Activated T-cell treated with anti-CD3 and anti-CD28 coated beads for 24 hours (primary cell): ENCODE measurements around the gene GBP7.
A peak's percentile ranks its signal among the peaks of the same experiment; 100 is the strongest.
"Not testable (repeated sequence)": the region's sequence is repeated elsewhere in the genome, so short reads cannot be mapped to it uniquely, and the experiment has no call there.

ENCODE experiments used
- DNase-seq: peaks from one replicate; pipeline ENCODE4 v3.0.0-alpha.2; 2020; ENCODE audit warnings: low read depth

GBP7 gene

DNA sequence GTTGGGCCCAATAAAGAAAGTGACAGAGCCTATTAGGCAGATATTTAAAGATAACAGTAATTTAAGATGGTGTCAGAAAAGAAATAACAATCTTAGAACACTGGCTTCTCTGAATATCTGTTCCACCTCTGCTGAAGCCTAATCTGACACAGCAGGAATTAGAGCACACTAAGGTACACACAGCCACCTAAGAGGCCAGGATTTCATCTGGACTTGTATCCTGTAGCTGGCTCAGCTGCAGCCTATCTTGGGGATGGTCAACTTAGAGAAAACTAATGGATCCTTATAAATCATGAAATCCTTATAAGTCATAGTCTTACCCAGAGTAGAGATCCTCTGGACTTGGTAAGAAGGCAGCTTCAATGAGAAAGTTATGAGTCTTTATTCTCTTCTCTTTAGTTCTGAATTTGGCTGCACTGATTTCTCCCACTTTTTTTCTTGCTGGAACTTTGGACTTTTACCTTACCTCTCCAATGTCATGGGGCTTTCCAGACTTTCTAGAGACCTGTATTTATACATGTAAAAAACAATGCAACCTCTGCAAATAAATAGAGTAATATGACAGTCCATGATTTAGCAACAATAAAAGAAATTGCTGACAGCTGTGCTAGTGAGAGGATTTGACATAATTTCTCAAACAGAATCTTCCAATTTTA, at the start of gene GBP7:
Gene GBP7, minus strand, starts transcription at position 403 of the 656 bp plus-strand sequence. CDS start 4,068 bp downstream, outside the sequence.
- DNase-seq, result no peak

- DNase-seq, result no peak
Observed at GRCh38 chr1:89221341-89221740, 45.5 kb upstream of the GBP7 start.

DNA sequence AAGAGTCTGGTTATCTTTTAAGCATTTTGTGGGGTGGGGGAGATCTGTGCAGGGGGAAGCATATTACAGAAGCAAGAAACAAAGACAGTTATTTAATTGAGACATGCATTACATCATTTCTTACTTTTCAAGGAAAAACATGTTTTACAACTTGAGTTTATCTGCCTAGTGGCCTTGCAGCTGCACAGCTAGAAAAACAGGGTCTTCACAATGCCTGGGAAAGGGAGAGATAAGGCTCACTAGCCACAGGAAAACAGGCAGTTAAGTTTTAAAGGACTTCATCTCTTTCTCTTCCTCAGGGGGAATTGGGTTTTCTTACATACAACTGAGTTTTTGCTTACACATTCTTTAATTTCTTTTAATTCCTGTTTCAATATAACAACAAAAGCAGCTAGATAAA, 44.0 kb upstream of the GBP7 start:
- not testable (repeated sequence) for DNase-seq

DNA sequence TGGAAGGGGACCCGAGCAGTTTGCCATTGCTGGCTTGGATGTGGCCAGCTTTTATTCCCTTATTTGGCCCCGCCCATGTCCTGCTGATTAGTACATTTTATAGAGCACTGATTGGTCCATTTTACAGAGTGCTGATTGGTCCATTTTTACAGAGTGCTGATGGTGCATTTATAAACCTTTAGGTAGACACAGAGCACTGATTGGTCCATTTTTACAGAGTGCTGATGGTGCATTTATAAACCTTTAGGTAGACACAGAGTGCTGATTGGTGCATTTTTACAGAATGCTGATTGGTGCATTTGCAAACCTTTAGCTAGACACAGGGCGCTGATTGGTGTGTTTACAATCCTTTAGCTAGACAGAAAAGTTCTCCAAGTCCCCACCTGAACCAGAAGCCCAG, 43.1 kb upstream of the GBP7 start:
- DNase-seq, result not testable (repeated sequence)

DNA sequence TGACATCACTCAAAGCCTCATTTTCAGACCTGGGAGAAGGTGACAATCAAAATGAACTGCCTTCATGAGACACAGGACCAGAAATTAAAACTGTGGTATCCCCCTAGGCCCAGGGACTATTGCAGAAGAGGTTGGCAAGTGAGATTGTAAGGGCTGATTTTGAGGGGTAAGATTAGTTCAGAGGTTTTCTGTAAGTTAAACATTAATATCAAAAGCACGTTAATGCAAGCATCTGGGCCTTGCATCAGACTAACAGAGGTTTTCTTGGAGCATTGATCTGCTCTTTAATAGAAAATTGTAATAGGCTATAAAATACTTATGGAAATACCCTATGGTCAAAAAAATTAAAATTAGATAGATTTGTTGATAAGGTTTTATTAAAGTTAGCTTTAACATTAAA, 37.5 kb upstream of the GBP7 start:
- DNase-seq, result no peak

DNA sequence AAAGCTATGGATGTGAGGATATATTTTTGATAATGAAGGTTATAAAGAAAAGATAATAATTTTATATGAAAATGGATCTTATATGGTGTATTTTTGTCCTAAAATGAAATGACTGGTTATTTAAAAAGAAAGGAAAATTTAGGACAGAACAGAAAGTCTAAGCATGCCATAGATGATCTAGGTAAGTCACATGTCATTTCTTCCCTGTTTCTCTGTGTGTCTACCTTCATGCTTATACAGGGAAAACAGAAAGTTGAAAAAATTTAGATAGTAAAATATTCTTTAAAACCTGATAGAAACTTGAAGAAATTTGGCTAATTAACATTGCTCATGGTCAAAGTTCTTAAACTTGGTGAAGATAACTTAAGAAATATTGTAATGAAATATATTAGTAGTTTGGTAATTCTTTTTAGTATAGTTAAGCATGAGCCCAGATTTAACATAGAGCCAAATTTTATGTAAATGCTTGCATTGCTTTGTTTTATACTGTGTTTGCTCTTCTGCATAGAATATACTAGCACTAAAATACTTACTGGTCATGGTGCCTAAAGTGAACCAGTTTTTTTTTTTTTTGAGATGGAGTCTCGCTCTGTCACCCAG, 35.3 kb upstream of the GBP7 start:
- DNase-seq, result no peak

GRCh38 chr1:89206373-89206772, 30.6 kb upstream of the GBP7 start:
- no peak for DNase-seq

GRCh38 chr1:89203166-89203565, 27.4 kb upstream of the GBP7 start:
- no peak for DNase-seq

DNA sequence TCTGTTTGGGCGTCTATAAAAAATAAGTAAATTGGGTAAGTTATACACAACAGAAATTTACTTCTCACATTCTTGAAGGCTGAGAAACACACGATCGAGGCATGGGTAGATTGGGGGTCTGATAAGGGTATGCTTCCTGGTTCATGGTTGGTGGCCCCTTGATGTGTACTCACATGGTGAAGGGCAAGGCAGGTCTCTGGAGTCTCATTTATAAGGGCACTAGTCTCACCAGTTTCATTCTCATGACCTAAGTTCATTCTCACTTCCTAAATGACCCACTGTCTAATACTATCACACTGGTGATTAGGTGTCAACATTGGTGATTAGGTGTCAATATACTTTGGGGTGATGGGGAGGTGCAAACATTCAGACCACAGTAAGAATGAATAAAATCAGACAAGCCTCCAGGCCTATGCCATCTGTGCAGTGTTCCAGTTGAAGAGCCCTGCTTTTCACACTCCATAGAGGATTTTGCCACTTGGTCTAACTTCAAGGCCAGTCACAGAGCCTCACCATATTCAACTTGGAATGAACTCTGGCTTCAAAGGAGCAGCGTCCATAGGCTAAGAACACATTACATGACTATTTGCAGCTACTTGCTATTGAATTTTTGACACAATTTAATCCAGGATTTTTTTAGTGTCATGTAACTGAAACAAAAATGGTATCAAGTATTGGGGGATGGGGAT, 25.4 kb upstream of the GBP7 start:
- DNase-seq, result no peak

GRCh38 chr1:89200663-89201062, 24.9 kb upstream of the GBP7 start:
- no peak for DNase-seq

DNA sequence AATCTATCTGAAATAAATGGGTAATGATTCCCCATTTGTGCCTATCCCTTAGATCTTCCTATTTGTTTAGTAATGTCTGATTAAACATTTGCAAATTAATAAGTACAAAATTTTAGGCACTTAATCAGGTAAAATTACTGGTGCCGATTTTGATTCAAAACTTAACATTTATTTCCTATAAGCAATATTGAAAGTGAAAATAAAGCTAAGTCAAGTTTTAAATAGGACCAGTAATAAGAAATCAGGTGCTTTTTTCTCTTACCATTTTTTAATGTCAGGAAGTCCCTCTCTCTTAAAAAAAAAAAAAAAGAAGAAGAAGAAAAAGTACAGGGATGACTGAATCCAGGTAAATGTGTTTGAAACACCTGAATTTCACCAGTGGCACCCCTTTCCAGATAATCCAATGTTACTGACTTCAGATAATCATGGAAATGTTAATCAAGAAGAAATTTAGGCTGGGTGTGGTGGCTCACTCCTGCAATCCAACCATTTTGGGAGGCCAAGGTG, 23.8 kb upstream of the GBP7 start:
- DNase-seq, result no peak

DNA sequence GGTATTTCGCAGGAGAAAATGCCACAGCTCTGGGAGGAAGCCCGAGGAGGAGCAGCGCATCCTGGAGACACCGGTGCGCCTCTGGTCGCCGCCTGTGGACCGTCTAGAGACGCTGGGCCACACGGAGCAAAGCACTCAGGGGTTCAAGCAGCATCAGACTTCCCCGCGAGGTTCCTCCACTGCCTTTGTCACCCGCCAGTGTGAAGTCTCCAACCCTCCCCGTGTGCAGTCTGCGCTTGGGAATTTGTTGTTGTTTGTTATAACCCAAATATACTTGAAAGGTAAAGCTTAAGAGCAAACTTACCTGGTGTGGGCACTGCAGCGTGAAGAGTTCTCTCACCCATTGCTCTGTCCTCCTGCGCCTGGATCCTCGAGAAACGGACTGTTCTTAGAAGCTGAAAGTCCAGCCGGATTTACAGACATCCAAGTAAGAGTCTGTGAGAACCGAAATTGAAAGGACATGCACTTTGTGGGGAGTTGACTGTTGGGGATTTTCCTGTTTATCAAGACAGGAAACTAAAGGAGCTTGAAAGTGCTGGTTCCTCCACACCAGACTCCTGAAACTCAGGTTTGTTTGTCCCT, 22.8 kb upstream of the GBP7 start, which contains the start of gene GBP4:
Gene GBP4, minus strand, starts transcription at position 452 of the 582 bp plus-strand sequence. Its CDS starts 108 bp downstream, at position 344.
- peak; percentile 33 for DNase-seq

DNA sequence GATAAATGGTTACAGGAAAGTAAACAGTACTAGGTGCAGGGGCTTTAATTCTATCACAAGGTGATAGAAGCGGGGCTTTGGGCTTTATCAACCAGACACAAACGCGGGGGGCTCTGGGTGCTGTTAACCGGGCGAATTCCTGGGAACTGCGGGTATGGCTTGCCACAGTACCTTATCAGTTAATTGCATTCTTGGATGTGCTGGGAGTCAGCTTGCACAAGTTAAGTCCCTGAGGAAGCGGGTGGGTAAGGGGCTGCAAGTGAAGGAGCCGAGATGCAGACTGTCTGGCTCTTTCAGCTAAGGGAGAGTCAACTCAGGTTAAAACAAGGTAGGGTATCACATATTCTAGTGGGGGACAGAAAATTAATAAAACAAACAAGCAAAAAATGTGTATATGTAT, 22.3 kb upstream of the GBP7 start:
- DNase-seq, result no peak

- no peak for DNase-seq
Observed at GRCh38 chr1:89195476-89195875, 19.7 kb upstream of the GBP7 start.

GRCh38 chr1:89191314-89191713, 15.5 kb upstream of the GBP7 start:
- DNase-seq, result no peak

DNA sequence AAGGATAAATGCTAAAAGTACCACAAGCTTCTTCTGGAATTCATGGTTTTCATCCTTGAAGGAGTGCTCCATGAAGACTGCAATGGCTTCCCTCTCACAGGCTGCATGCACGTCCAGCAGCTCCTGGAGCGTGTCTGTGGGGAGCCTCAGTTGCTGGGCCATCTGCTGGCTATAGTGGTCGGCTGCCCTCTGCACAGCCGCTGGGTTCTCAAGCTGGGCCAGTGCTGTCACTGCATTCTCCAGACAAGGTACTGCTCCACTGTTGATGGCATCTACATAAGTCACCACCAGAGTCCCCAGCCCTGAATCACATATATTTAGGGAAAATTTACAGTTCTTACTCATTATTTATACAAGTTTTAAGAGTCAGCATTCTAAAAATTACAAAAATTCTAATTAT, 14.2 kb upstream of the GBP7 start:
- DNase-seq, result no peak

GRCh38 chr1:89179343-89179742, 3.5 kb upstream of the GBP7 start:
- DNase-seq, result no peak

DNA sequence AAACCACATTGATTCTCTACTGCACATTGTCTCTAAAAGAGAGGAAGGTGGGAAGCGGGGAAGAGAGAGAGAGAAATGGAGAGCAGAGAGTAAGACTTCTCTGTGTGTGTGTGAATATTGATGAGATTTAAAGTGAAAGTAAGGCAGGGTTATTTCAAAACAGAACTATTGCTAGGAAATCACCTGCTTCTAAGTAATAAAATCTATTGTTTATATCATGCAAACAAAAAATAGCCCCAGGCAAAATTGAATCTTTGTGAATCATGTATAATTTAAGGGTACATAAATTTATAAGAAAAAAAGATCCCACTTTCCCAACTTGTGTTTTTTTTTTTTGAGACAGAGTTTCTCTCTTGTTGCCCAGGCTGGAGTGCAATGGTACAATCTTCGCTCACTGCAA, 1.2 kb upstream of the GBP7 start:
- no peak for DNase-seq

- no peak for DNase-seq
Observed at GRCh38 chr1:89174491-89174890, 1.3 kb downstream of the GBP7 start.

DNA sequence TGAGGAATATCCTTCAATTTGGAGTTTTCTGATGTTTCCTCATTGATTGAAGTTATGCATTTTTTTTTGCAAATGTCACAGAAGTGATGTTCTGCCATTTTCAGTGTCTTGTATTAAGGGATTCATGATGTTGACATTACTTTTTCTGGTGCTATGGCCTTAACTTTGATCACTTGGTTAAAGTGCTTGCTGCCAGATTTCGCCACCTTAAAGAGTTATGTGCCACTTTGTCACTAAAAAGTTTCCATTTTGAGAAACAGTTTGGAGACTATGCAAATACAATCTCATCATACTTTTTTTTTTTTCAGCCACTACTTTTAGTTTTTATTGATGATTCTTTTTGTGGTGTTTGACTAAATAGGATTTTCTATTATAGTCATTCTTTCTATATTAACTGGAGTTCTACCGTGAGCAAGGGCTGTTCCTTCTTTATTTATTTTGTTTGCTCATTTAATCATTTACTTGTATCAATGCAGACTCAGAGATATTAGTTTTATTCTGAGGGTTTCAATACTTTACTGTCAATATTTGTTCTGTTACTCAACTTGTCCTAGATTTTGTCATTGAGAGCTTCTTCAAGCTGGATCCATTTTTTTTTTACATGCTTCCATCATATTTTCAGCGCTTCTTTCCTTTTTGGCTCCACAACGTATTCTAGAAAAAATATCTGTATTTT, 3.2 kb downstream of the GBP7 start:
- no peak for DNase-seq

DNA sequence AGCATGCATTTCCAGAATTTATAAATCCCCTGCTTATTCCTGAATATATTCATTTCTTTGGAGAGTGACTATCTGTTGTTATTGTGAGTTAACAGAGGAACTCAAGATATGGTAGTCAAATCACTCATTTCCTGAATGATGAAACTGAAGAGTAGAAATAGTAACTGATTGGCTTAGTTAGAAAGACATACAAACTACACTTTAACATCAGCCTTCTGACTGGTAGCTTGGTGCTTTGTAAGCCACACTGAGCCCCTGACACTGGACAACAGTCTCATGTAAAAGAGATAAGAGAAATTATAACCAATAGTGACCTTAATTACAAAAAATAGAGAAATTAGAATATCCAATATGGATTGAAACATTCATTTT, 4.8 kb downstream of the GBP7 start:
- no peak for DNase-seq
